NB4 (cell line): Measurements from ENCODE around the gene HMGCL.
A peak's percentile ranks its signal among the peaks of the same experiment; 100 is the strongest.

Source experiments
- DNase-seq: peaks from one replicate; pipeline ENCODE4 v3.0.0; 2010; ENCODE audit warnings: low read depth
- H3K4me3 ChIP-seq: one replicate; pipeline ENCODE4 v1.5.1; 2011; ENCODE audit warnings: mild to moderate bottlenecking, low read depth, low read length, moderate library complexity
- MAX ChIP-seq: IDR thresholded peaks from 2 replicates; pipeline ENCODE4 v1.6.1; 2011; ENCODE audit warnings: low read depth, low read length
- MYC ChIP-seq: IDR thresholded peaks from 2 replicates; pipeline ENCODE4 v1.6.1; 2011; ENCODE audit warnings: low read depth, low read length
- POLR2A ChIP-seq: IDR thresholded peaks from 2 replicates; pipeline ENCODE4 v1.6.1; 2011; ENCODE audit warnings: mild to moderate bottlenecking; ENCODE audit not compliant: insufficient read length; ENCODE audit errors: extremely low read depth
- TF ChIP-seq, protein P1 (sequence below): IDR thresholded peaks from one replicate; pipeline ENCODE4 v1.5.1; 2012; ENCODE audit warnings: low read depth, low read length

Gene HMGCL

DNA sequence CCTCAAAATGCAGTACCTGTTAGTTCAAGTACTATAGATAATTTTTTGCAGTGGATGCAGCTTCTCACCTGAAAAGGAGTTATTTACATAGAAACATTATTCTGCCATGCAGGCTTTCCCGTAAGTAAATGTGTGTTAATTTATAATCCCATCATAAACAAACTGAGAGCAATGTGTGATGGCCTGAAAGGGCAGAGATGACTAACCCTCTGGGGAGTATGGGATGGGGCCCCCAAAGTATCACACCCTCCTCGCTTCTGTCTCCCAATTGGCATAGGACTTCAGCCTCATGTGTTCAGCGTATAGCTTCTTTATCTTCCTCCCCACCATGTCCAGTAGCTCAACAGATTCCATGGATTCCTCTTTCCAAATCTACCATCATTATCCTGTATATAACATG lies 7.6 kb downstream of the HMGCL start:
- no peak overlapping the region for H3K4me3 ChIP-seq
- DNase-seq = no peak
- TF ChIP-seq MYC = no peak
- TF ChIP-seq, protein P1, sequence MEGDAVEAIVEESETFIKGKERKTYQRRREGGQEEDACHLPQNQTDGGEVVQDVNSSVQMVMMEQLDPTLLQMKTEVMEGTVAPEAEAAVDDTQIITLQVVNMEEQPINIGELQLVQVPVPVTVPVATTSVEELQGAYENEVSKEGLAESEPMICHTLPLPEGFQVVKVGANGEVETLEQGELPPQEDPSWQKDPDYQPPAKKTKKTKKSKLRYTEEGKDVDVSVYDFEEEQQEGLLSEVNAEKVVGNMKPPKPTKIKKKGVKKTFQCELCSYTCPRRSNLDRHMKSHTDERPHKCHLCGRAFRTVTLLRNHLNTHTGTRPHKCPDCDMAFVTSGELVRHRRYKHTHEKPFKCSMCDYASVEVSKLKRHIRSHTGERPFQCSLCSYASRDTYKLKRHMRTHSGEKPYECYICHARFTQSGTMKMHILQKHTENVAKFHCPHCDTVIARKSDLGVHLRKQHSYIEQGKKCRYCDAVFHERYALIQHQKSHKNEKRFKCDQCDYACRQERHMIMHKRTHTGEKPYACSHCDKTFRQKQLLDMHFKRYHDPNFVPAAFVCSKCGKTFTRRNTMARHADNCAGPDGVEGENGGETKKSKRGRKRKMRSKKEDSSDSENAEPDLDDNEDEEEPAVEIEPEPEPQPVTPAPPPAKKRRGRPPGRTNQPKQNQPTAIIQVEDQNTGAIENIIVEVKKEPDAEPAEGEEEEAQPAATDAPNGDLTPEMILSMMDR = no peak
- no peak for TF ChIP-seq MAX
- no peak for TF ChIP-seq POLR2A

DNA sequence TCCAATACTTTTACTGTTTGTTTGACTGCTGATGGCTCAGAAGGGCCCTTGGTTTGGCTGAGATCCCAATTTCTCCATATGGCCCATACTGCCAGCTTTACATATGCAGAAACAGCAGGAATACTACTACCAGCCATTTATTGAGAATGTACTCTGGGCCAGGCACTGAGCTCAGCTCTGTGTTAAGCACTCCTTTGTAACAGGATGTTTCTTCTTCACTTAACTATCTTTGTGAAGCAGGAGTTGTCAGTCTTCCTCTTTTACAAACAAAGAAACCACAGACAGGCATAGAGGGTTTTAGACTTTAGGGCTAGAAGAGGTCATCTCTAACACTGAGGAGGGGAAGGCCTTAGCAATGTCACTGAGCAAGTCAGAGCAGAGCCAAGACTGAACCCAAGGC lies 8.3 kb downstream of the HMGCL start:
- no peak for TF ChIP-seq MYC
- no peak for TF ChIP-seq MAX
- TF ChIP-seq, protein P1 = no peak
- no peak for TF ChIP-seq POLR2A
- H3K4me3 ChIP-seq = no peak overlapping the region
- DNase-seq = peak; percentile 50

- no peak for DNase-seq
- no peak for TF ChIP-seq MAX
- TF ChIP-seq MYC = no peak
- no peak for TF ChIP-seq POLR2A
- TF ChIP-seq, protein P1 = no peak
These were observed 8.9 kb downstream of the HMGCL start for GRCh38 chr1:23816361-23816760.

DNA sequence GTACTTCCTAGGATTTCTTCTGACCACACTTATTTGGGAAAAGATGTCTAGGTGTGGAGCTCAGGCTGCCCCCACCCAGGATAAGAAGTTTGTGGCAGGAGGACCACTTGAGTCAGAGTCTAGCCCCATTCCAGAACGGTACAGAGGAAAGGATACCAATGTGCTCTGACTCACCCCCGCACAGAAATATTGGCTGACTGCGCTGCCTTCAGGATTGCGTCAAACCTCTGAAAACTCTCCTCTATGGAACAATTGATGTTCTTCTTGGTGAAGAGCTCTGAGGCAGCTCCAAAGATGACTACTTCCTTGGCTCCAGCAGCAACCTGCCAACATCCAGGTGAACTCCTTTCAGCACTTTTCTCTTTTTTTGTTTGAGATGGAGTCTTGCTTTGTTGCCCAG lies 11.2 kb downstream of the HMGCL start:
- TF ChIP-seq MYC (no peak), MAX (no peak), POLR2A (no peak)
- TF ChIP-seq, protein P1 = no peak
- no peak overlapping the region for H3K4me3 ChIP-seq
- no peak for DNase-seq

More at GRCh38 chr1:23816361-23816760, 8.9 kb downstream of the HMGCL start:
- no peak overlapping the region for H3K4me3 ChIP-seq

DNA sequence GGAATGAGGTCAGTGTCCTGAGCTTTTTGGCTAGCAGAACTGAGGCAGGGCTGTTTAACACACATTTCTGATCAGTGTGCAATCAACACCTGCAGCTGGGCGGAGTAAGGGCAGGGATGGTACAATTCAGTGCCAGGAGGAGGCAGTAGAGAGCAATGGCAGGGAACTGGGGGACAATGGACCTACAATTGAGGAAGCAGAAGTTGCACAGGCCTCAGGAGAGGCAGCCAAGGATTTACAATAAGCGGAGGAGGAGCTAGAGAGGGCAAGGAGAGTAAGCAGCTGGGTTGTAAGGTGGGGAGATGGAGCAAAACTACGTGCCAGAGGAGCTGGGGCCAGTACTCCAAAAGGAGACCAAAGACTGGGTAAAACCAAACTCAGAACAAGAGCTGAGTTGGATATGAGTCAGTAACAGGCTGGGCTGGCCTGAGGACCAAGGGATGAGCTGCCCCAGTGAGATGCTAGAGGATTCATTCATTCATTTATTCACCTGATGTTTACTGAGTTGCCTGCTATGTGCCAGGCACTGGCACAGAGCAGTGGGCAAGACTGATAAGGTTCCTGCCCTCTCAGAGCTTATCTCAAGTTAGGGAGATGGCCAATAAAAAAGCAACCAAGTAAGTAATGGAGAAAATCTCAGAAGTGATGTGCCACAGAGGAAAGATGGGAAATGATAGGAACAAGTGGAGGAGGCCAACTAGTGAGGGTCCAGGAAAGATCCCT lies 14.2 kb downstream of the HMGCL start:
- TF ChIP-seq, protein P1 = peak; percentile 89
- 0 out of 2 replicates have a peak, but pooled peaks have one; percentile 51 for TF ChIP-seq MYC
- peak; percentile 41; the same call in 1 of the 2 replicates for TF ChIP-seq MAX
- no peak for TF ChIP-seq POLR2A
- peak; percentile 91 for DNase-seq
- no peak overlapping the region for H3K4me3 ChIP-seq
